Measurements from ENCODE around the gene NWD2.

DNA sequence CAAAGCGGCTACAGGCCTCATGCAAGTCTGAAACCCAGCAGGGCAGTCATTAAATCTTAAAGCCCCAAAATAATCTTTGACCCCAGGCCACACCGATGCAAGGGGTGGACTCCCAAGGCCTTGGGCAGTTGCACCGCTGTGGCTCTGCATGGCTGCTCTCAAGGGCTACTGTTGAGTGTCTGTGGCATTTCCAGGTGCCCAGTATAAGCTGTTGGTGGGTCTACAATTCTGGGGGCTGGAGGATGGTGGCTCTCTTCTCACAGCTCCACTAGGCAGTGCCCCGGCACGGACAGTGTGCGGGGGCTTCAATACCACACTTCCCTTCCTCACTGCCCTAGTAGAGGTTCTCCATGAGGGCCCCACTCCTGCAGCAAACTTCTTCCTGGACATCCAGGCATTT, 60.1 kb downstream of the NWD2 start:
- TF ChIP-seq, protein P1, sequence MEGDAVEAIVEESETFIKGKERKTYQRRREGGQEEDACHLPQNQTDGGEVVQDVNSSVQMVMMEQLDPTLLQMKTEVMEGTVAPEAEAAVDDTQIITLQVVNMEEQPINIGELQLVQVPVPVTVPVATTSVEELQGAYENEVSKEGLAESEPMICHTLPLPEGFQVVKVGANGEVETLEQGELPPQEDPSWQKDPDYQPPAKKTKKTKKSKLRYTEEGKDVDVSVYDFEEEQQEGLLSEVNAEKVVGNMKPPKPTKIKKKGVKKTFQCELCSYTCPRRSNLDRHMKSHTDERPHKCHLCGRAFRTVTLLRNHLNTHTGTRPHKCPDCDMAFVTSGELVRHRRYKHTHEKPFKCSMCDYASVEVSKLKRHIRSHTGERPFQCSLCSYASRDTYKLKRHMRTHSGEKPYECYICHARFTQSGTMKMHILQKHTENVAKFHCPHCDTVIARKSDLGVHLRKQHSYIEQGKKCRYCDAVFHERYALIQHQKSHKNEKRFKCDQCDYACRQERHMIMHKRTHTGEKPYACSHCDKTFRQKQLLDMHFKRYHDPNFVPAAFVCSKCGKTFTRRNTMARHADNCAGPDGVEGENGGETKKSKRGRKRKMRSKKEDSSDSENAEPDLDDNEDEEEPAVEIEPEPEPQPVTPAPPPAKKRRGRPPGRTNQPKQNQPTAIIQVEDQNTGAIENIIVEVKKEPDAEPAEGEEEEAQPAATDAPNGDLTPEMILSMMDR (IDR thresholded peaks at IDR 0.05; ENCODE audit: low read depth, low read length, poor library complexity, severe bottlenecking): no peak
- TF ChIP-seq EZH2phosphoT487 (IDR thresholded peaks at IDR 0.05; ENCODE audit: borderline replicate concordance, low read length): no peak
